ENCODE results near the gene GAK. TPM values are rescaled to one million over a fixed set of nuclear protein-coding genes. Genes with fewer than 3 reads are reported as not detected.

Gene GAK
- total RNA-seq = 41.3 and 44.2 TPM in 2 replicates

DNA sequence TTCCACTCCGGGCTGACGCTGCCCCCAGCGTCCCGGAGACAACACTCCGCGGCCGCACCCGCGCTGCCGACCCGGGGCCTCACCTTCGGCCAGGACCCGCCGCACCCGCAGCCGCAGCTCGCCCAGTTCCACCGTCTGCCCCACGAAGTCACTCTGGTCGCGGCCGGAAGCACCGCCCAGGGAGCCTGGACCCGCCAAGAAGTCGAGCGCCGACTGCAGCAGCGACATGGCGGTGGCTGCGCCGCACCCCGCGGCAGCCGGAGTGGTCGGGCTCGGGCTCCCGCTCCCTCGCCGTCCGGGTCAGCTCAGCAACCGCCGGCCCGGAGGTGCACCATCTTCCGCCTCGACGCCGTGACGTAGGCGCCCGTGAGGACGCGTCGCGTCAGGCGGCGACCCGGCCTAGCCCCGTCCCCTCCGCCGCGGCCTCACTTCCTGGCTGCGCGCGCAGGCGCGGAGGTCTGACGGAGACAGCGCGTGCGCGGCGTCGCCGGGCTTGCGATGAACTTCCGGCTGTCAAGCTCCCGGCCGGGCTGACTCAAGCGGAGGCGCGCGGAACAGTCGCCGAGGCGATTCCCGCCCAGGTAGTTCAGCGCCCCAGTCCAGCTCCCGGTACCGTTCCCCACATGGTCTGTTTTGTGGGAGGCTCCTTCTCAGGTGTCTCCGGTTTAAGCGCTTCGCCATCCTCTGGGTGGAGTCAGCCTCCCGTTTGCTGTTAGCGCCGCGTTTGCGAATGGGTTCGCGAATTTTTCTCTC lies at the start of gene GAK, which contains the start of gene TMEM175:
GAK (minus strand) TSS at position 357 of the 753 bp plus-strand sequence; CDS start at position 228, 129 bp downstream.
TMEM175 (plus strand) TSS at position 501 of the 753 bp plus-strand sequence. CDS start 15,280 bp downstream, outside the sequence.

GRCh38 chr4:973431-974397 lies 41.6 kb upstream of the GAK start, which contains the start of gene DGKQ:
Gene DGKQ, minus strand, starts transcription at chr4:973569. Its CDS starts 87 bp downstream, at chr4:973482.

GRCh38 chr4:825971-826330 lies 106.2 kb downstream of the GAK start, which contains the start of gene CPLX1:
Gene CPLX1, minus strand, starts transcription at chr4:826129. Its CDS starts 1,607 bp downstream, at chr4:824522.

Other genes with a start within 250 kb of the GAK start
- 10.7 and 11.1 TPM in 2 replicates for gene SLC49A3, start 243.2 kb downstream of the GAK start, total RNA-seq
- 24.0 and 27.2 TPM in 2 replicates for gene PCGF3, start 226.5 kb downstream of the GAK start, total RNA-seq
- gene CPLX1, start 106.2 kb downstream of the GAK start, total RNA-seq = 0.13 TPM in 1 of 2 replicates, not detected in the other
- 9.6 and 11.1 TPM in 2 replicates for gene TMEM175, start 144 bp upstream of the GAK start, total RNA-seq
- 7.7 and 8.0 TPM in 2 replicates for gene DGKQ, start 41.3 kb upstream of the GAK start, total RNA-seq
- 15.0 and 21.1 TPM in 2 replicates for gene IDUA, start 54.7 kb upstream of the GAK start, total RNA-seq
- 0.26 and 0.43 TPM in 2 replicates for gene SLC26A1, start 61.1 kb upstream of the GAK start, total RNA-seq
- gene FGFRL1, start 79.3 kb upstream of the GAK start, total RNA-seq = 58.7 and 68.5 TPM in 2 replicates
- 9.2 and 9.5 TPM in 2 replicates for gene RNF212, start 181.2 kb upstream of the GAK start, total RNA-seq
- gene SPON2, start 240.3 kb upstream of the GAK start, total RNA-seq = 23.7 and 27.6 TPM in 2 replicates